ENCODE results near the gene TMED10.
"Not testable (repeated sequence)": the region's sequence is repeated elsewhere in the genome, so short reads cannot be mapped to it uniquely, and the experiment has no call there.

TMED10 gene

DNA sequence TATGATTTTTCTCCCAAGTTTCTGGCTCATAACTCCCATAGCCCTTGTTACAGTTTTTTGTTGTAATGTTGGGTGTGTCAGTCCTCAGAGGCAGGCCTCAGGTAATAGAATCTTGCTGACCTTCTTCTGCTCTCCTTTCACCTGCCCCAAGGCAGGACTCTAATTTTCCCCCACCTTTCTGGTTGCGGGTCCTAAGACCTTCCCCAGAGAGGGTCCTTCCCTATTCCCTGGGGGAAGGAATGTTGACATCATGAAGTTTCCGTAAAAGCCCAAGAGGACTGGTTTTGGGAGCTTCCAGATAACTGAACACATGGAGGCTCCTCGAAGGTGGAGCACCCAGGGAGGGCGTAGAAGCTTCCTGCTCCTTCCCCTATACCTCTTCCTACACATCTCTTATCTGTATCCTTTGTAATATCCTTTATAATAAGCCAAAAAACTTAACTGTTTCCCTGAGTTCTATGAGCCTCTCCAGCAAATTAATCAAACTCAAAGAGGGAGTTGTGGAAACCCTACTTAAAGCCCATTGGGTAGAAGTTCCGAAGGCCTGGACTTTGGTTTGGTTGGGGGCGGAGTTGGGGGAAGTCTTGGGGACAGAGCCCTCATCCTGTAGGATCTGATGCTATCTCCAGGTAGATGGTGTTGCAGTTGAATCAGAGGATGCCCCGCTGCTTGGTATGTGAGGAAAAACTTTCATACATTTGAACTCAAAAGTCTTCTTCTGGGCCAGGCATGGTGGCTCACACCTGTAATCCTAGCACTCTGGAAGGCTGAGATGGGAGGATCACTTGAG is 9.0 kb upstream of the TMED10 start:
- DNase-seq (no peak), ATAC-seq (replicated peaks) (no peak)
- Mint-ChIP-seq H3K4me3 (no peak overlapping the region), H3K27ac (no peak overlapping the region), H3K9me3 (no peaks in the 10 kb centered on the region), H3K4me1 (ENCODE audit: low read depth in 2 of 2) (peaks cover 0 to 4% of the 10 kb centered on the region in 2 donors), H3K36me3 (ENCODE audit: insufficient read depth) (no peaks in the 10 kb centered on the region), H3K27me3 (peaks cover 11 to 13% of the 10 kb centered on the region in 2 donors)

DNA sequence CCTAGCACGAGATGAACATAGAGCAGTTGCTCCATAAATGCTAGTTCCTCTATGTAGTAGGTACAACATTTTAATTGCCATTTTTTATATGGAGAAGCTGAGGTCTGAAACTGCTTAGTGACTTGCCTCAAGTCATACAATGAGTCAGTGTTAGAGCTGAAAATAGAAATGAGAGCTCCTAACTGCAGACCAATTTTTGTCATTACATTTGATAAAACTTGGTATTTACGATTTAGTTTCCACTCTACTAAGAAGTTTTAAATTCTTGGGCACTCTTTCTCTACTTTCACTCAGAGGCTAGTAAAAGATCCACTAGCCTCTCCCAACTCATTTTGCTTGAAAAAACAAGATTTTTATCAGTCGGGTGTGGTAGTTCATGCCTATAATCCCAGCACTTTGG is 8.1 kb upstream of the TMED10 start:
- ATAC-seq (replicated peaks) (no peak), DNase-seq (no peak)
- H3K4me1 Mint-ChIP-seq (ENCODE audit: low read depth in 2 of 2) = peaks cover 0 to 4% of the 10 kb centered on the region in 2 donors
- no peaks in the 10 kb centered on the region for H3K9me3 Mint-ChIP-seq
- H3K36me3 Mint-ChIP-seq (ENCODE audit: insufficient read depth) = no peaks in the 10 kb centered on the region
- no peak overlapping the region for H3K27ac Mint-ChIP-seq
- peaks cover 11 to 13% of the 10 kb centered on the region in 2 donors for H3K27me3 Mint-ChIP-seq
- no peak overlapping the region for H3K4me3 Mint-ChIP-seq

DNA sequence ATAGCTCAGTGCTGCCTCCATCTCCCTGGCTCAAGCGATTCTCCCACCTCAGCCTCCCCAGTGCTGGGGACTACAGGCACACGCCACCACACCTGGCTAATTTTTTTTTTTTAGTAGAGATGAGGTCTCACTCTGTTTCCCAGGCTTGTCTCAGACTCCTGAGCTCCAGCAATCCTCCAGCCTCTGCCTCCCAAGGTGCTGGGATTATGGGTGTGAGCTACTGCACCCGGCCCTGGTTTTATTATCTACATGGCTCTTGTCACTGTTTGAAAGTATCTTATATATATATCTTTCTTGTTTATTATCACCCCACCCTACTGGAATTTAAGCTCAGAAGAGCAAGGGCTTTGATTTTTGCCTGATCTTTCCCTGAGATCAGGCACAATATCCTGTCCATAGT is 7.6 kb upstream of the TMED10 start:
- ATAC-seq (replicated peaks) (no peak), DNase-seq (no peak)
- H3K36me3 Mint-ChIP-seq (ENCODE audit: insufficient read depth) = no peaks in the 10 kb centered on the region
- H3K27ac Mint-ChIP-seq = no peak overlapping the region
- no peaks in the 10 kb centered on the region for H3K9me3 Mint-ChIP-seq
- H3K4me1 Mint-ChIP-seq (ENCODE audit: low read depth in 2 of 2) = peaks cover 0 to 4% of the 10 kb centered on the region in 2 donors
- H3K4me3 Mint-ChIP-seq = no peak overlapping the region
- H3K27me3 Mint-ChIP-seq = peaks cover 11 to 13% of the 10 kb centered on the region in 2 donors

DNA sequence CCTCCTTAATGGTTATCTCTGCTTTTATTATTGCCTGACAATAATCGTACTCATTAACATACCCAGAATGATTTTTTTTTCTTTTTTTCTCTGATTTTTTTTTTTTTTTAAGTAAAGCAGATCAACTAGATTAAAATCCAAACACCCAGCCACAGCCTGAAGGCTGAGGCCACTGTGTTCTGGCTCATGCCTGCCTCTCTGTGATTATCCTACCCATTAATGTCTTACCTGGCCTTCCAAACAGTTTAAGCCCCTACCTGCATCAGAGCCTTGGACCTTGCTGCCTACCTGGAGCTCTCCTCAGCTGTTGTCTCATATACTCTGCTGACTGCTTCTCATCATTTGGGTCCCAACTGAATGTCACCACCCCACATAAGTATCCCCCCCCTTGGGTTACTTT is 6.8 kb upstream of the TMED10 start:
- Mint-ChIP-seq H3K27me3 (peaks cover 11 to 13% of the 10 kb centered on the region in 2 donors), H3K4me1 (ENCODE audit: low read depth in 2 of 2) (peaks cover 0 to 4% of the 10 kb centered on the region in 2 donors), H3K36me3 (ENCODE audit: insufficient read depth) (no peaks in the 10 kb centered on the region), H3K27ac (no peak overlapping the region), H3K9me3 (no peaks in the 10 kb centered on the region), H3K4me3 (no peak overlapping the region)
- no peak for ATAC-seq (replicated peaks)
- no peak for DNase-seq

DNA sequence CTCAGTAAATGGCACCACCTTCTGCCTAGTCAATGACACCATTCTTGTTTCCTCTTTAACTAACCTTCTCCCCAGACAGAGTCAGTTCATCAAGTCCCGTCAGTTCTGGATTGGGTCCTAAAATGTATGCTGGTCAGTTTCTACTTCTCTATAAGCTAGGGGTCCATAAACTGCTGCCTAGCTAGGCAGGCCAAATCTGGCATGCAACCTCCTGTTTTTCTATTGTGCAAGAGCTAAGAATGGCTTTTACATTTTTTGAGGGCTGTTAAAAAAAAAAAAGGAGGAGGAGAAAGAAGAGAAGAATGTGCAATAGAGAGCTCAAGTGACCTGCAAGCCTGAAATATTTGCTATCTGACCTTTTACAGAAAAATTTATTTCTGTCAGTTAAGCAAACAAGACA is 6.4 kb upstream of the TMED10 start:
- Mint-ChIP-seq H3K4me3 (no peak overlapping the region), H3K4me1 (ENCODE audit: low read depth in 2 of 2) (peaks cover 0 to 4% of the 10 kb centered on the region in 2 donors), H3K9me3 (no peaks in the 10 kb centered on the region), H3K27ac (no peak overlapping the region), H3K36me3 (ENCODE audit: insufficient read depth) (peaks cover under 1% of the 10 kb centered on the region), H3K27me3 (peaks cover 11 to 13% of the 10 kb centered on the region in 2 donors)
- DNase-seq (no peak), ATAC-seq (replicated peaks) (no peak)

DNA sequence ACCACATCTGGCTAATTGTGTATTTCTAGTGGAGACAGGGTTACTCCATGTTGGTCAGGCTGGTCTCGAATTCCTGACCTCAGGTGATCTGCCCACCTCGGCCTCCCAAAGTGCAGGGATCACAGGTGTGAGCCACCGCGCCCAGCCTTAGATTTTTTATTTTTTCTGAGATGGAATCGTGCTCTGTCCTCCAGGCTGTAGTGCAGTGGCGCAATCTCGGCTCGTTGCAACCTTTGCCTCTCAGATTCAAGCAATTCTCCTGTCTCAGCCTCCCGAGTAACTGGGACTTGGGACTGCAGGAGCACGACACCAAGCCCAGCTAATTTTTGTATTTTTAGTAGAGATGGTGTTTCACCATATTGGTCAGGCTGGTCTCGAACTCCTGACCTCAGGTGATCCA is 5.8 kb upstream of the TMED10 start:
- not testable (repeated sequence) for H3K9me3 Mint-ChIP-seq; H3K4me1 Mint-ChIP-seq (ENCODE audit: low read depth in 2 of 2); ATAC-seq (replicated peaks); DNase-seq; H3K27ac Mint-ChIP-seq; H3K36me3 Mint-ChIP-seq (ENCODE audit: insufficient read depth); H3K4me3 Mint-ChIP-seq
- H3K27me3 Mint-ChIP-seq = peaks cover 11 to 13% of the 10 kb centered on the region in 2 donors

DNA sequence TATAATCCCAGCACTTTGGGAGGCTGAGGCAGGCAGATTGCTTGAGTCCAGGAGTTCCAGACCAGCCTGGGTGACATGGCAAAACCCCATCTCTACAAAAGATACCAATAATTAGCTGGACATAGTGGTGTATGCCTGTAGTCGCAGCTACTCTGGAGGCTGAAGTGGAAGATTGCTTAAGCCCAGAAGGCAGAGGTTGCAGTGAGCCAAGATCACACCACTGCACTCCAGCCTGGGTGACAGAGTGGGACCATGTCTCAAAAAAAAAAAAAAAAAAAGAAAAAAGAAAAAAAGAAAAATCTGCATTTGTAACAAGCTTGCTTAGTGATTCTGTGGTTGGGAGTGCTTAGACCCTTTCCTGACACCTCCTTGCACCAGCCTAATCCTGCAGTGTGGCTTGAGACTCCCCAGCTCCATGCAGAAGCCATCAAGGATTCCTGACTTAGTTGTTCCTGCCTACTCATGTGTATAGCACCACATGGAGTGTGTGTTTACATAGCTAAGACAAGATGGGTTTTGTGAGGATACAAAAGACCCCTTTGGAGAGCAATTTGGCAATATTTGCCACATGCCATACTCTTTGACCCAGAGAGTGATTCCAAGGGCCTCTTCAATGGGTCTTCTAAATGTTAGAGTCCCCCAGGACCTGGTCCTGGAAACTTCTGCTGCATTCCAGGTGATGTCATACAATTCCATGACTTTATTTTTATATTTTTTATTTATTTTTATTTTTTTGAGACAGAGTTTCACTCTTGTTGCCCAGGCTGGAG is 5.1 kb upstream of the TMED10 start:
- peaks cover 4 to 7% of the 10 kb centered on the region in 2 donors for H3K4me1 Mint-ChIP-seq (ENCODE audit: low read depth in 2 of 2)
- no peak overlapping the region for H3K4me3 Mint-ChIP-seq
- H3K27me3 Mint-ChIP-seq = peaks cover 4 to 9% of the 10 kb centered on the region in 2 donors
- ATAC-seq (replicated peaks) = no peak
- H3K9me3 Mint-ChIP-seq = no peaks in the 10 kb centered on the region
- peaks cover 11% of the 10 kb centered on the region for H3K36me3 Mint-ChIP-seq (ENCODE audit: insufficient read depth)
- no peak overlapping the region for H3K27ac Mint-ChIP-seq
- DNase-seq = no peak

DNA sequence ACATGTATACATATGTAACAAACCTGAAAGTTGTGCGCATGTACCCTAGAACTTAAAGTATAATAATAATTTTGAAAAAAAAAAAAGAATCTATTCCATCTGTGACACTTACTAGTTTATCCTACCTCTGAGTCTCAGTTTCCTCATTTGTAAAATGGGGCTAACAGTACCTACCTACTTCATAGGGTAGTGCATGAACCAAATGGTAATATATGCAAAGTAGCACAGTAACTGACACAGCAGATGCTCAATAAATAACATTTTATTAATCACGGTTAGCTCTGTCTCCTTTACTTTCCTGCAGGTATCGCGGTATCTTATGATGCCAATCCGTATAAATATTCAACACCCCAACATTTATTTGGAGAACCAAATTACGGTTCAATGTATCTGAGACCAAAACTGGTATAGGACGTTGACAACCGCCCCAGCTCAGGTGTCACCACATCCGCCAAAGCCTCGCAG is 703 bp downstream of the TMED10 start:
- DNase-seq (no peak), ATAC-seq (replicated peaks) (peak; percentile 1)
- Mint-ChIP-seq H3K27ac (peak overlapping the region; percentile 99 to 100), H3K36me3 (ENCODE audit: insufficient read depth) (peaks cover 40% of the 10 kb centered on the region), H3K27me3 (no peaks in the 10 kb centered on the region), H3K4me3 (peak overlapping the region; percentile 87 to 99), H3K9me3 (no peaks in the 10 kb centered on the region), H3K4me1 (ENCODE audit: low read depth in 2 of 2) (peaks cover 35% of the 10 kb centered on the region in 2 donors)

DNA sequence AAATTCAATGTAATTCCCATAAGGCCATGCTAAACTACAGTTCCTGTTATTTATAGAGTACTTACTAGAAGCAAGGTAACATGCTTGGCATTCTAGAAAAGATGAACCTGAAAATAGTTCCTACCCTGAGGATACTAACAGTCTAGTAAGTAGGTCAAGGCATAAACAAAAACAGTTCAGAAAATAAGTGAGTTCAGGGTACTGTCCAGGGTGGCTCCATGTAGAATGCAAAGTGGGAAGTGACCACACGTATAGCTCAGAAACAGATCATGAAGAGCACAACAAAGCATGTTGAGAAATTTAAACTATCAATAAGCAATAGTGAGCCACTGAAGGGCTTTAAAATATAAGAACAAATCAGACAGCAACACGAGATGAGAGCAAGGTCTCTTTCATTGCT is 2.3 kb downstream of the TMED10 start:
- ATAC-seq (replicated peaks) (no peak), DNase-seq (no peak)
- Mint-ChIP-seq H3K27me3 (no peaks in the 10 kb centered on the region), H3K27ac (peak overlapping the region; percentile 99 to 100), H3K4me1 (ENCODE audit: low read depth in 2 of 2) (peaks cover 40 to 48% of the 10 kb centered on the region in 2 donors), H3K4me3 (peak overlapping the region; percentile 87 to 99), H3K9me3 (no peaks in the 10 kb centered on the region), H3K36me3 (ENCODE audit: insufficient read depth) (peaks cover 40% of the 10 kb centered on the region)

DNA sequence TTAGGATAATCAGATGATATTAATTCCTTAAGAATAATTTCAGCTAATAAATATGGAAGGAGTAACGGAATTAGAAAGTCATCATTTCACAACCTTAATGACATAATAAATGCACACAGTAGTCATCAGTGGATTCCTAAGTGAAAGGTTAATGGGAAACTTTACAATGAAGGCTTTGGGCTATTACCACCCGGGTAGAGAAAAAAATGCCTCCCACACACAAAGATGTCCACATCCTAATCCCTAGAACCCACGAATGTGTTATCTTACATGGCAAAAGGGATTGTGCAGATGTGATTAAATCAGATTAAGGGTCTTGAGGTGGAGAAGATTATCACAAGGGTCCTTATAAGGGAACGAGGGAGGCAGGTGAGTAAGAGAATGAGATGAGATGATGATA is 5.6 kb downstream of the TMED10 start:
- DNase-seq (no peak), ATAC-seq (replicated peaks) (no peak)
- Mint-ChIP-seq H3K27me3 (no peaks in the 10 kb centered on the region), H3K9me3 (no peaks in the 10 kb centered on the region), H3K4me1 (ENCODE audit: low read depth in 2 of 2) (peaks cover 50 to 69% of the 10 kb centered on the region in 2 donors), H3K4me3 (no peak overlapping the region), H3K36me3 (ENCODE audit: insufficient read depth) (peaks cover 28% of the 10 kb centered on the region), H3K27ac (no peak overlapping the region)

DNA sequence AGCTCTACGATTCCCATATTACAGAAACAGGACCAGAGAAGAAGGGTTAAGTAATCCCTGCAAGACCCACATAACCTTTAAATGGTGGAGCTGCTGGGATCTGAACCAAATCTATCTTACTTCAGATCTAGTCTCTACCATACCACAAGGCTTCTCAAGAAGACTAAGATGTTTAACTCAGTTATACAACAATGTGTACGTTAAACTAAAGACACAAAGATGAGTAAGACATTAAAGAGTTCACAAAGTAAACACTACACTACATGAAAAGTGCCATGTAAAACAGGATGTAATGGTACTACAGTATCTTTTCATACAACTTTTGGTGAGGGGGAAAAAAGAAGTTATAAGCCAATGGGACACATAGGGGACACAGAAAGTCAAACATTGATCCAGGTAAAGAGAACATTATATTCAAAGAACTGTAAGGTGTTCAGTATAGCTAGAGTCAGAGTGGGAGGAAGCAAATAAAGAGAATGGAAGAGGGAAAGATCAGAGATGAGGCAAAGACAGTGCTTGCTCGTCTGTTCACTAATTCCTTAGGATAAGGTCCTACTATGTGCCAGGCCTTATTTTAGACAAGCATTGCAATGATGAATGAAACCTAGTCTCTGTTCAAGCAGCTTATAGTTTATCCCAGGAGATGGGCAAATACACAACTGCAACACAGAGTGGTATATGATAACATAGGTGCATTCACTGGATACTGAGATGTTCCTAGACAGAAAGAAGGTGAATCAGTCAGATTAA is 7.7 kb downstream of the TMED10 start:
- H3K27ac Mint-ChIP-seq = no peak overlapping the region
- DNase-seq = no peak
- H3K36me3 Mint-ChIP-seq (ENCODE audit: insufficient read depth) = peaks cover 13% of the 10 kb centered on the region
- peak overlapping the region in 1 of 2 donors; percentile 1 for H3K4me3 Mint-ChIP-seq
- no peak for ATAC-seq (replicated peaks)
- H3K9me3 Mint-ChIP-seq = no peaks in the 10 kb centered on the region
- H3K27me3 Mint-ChIP-seq = no peaks in the 10 kb centered on the region
- peaks cover 40 to 62% of the 10 kb centered on the region in 2 donors for H3K4me1 Mint-ChIP-seq (ENCODE audit: low read depth in 2 of 2)

DNA sequence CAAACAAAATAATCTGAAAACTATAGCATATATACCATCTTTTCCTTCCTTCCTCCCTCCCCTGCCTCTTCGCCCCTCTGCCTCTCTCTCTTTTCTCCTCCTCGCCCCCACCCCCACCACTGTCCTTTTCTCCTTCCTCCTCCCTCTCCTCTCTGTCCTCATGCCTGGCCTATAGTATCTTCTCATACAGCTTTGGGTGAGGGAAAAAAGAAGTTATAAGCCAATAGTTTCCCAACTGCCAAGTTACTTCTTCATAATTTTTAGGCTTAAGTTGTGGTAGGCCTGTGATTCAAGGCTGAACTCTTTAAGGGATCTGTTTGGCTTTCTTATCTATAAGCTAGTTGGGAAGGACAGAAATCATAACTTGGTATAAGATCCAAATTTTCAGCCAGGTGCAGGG is 9.1 kb downstream of the TMED10 start:
- H3K9me3 Mint-ChIP-seq = no peaks in the 10 kb centered on the region
- peaks cover 37 to 62% of the 10 kb centered on the region in 2 donors for H3K4me1 Mint-ChIP-seq (ENCODE audit: low read depth in 2 of 2)
- no peak for ATAC-seq (replicated peaks)
- H3K27me3 Mint-ChIP-seq = no peaks in the 10 kb centered on the region
- no peak for DNase-seq
- peaks cover 12% of the 10 kb centered on the region for H3K36me3 Mint-ChIP-seq (ENCODE audit: insufficient read depth)
- H3K4me3 Mint-ChIP-seq = no peak overlapping the region
- peak overlapping the region; percentile 19 to 77 for H3K27ac Mint-ChIP-seq

DNA sequence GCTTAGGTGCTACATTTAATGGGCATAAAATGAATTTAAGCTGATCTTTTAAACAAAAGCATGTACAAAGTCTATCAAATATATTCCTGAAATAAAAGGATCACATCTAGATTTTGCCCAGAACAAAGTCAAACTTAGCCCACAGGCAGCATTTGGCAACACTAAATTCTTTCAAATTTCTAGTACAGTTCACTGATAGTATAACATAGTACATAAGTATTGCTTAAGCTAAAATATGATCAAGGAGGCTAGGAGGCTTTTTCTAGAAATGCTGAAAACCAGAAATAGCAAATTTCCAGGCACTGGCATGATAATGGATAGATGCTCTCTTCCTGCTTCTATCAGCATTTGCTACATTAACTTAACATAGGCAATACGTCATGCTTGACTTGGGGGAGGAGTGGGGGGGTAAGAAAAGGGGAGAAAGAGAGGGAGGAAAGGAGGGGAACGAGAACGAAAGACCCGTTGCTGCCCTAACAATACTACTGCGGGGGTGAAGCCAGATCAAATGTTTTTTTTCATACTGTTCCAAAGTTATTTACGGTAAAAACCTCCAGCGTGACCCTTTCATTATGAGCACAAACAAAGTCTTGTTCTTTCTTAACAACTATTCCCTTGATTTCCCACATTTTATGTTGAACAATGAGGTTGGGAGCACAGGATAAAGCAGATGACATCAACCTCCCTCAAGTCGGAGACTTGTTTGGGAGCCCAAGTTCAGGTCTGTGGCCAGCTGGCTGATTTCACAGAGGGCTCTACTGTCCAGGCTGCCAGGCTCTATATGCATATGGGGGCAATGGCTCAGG is 10.6 kb downstream of the TMED10 start:
- H3K4me3 Mint-ChIP-seq = no peak overlapping the region
- ATAC-seq (replicated peaks) (no peak), DNase-seq (no peak)
- H3K36me3 Mint-ChIP-seq (ENCODE audit: insufficient read depth) = peaks cover 13% of the 10 kb centered on the region
- no peak overlapping the region for H3K27ac Mint-ChIP-seq
- no peaks in the 10 kb centered on the region for H3K9me3 Mint-ChIP-seq
- no peaks in the 10 kb centered on the region for H3K27me3 Mint-ChIP-seq
- H3K4me1 Mint-ChIP-seq (ENCODE audit: low read depth in 2 of 2) = peaks cover 36 to 53% of the 10 kb centered on the region in 2 donors

Data from effector memory CD8-positive, alpha-beta T cell (primary cell).